ENCODE results near the gene NAA15.

Gene NAA15

GRCh38 chr4:139295942-139296299 is 5.4 kb upstream of the NAA15 start:
- peak overlapping the region; percentile 70 to 80 for H3K4me3 ChIP-seq (replicated peaks in 1 of 2; ENCODE audit: low read depth in 2 of 2, low read length in 2 of 2)
- DNase-seq (ENCODE audit: low read depth in 2 of 2) = no peak
- no peak for TF ChIP-seq CTCF (IDR thresholded peaks at IDR 0.05; ENCODE audit: low read depth, low read length)

GRCh38 chr4:139297001-139297410 is 4.3 kb upstream of the NAA15 start:
- H3K4me3 ChIP-seq (replicated peaks in 1 of 2; ENCODE audit: low read depth in 2 of 2, low read length in 2 of 2) = no peak overlapping the region
- peak; percentile 12 to 46 for DNase-seq (ENCODE audit: low read depth in 2 of 2)
- no peak for TF ChIP-seq CTCF (IDR thresholded peaks at IDR 0.05; ENCODE audit: low read depth, low read length)

- DNase-seq (ENCODE audit: low read depth in 2 of 2) = peak in 1 of 2 donors; percentile 36
- peak overlapping the region in 1 of 2 donors; percentile 3 for H3K4me3 ChIP-seq (replicated peaks in 1 of 2; ENCODE audit: low read depth in 2 of 2, low read length in 2 of 2)
- TF ChIP-seq CTCF (IDR thresholded peaks at IDR 0.05; ENCODE audit: low read depth, low read length) = no peak
These were observed 1.8 kb upstream of the NAA15 start for GRCh38 chr4:139299536-139299935.

GRCh38 chr4:139300431-139301112 is 733 bp upstream of the NAA15 start:
- no peak for TF ChIP-seq CTCF (IDR thresholded peaks at IDR 0.05; ENCODE audit: low read depth, low read length)
- H3K4me3 ChIP-seq (replicated peaks in 1 of 2; ENCODE audit: low read depth in 2 of 2, low read length in 2 of 2) = peak overlapping the region; percentile 94 to 98
- DNase-seq (ENCODE audit: low read depth in 2 of 2) = peak; percentile 52 to 78

GRCh38 chr4:139301821-139302611 is 711 bp downstream of the NAA15 start, which contains the start of gene NDUFC1:
NDUFC1 (minus strand) TSS chr4:139302477; CDS start chr4:139295798, 6,679 bp downstream.
- H3K4me3 ChIP-seq (replicated peaks in 1 of 2; ENCODE audit: low read depth in 2 of 2, low read length in 2 of 2) = peak within 1 kb of the TSS; percentile 94 to 98
- TF ChIP-seq CTCF (IDR thresholded peaks at IDR 0.05; ENCODE audit: low read depth, low read length) = peak; percentile 26
- peak; percentile 47 to 49 for DNase-seq (ENCODE audit: low read depth in 2 of 2)

- no peak for DNase-seq (ENCODE audit: low read depth in 2 of 2)
- TF ChIP-seq CTCF (IDR thresholded peaks at IDR 0.05; ENCODE audit: low read depth, low read length) = no peak
- H3K4me3 ChIP-seq (replicated peaks in 1 of 2; ENCODE audit: low read depth in 2 of 2, low read length in 2 of 2) = no peak overlapping the region
These were observed 3.6 kb downstream of the NAA15 start for GRCh38 chr4:139304920-139305319.

Data from cardiac fibroblast (primary cell).